Endometrial microvascular endothelial cells (primary cell): ENCODE results near the gene ISCA1. TPM values are rescaled to one million over a fixed set of nuclear protein-coding genes. Genes with fewer than 3 reads are reported as not detected.

Experiments
- in situ Hi-C: cut with HindIII; loops from 2 replicates; pipeline ENCODE4 v1.10.0; 2017; ENCODE audit warnings: low sequenced_read_pairs, low pct_unique_long_range_greater_than_20kb; ENCODE audit errors: inconsistent ontology term
- total RNA-seq: library from RNA; depleted of rRNA; stranded (reverse); fragments of >200 nt; gene quantifications from one replicate; pipeline ENCODE4 v1.2.3, GENCODE V29; 2015; ENCODE audit errors: inconsistent ontology term

The ISCA1 gene
- total RNA-seq, 1 donor from 2014 or later: 22.5 TPM

- in situ Hi-C loops: no loop called here
Observed at GRCh38 chr9:86248746-86249145, 33.6 kb downstream of the ISCA1 start.

GRCh38 chr9:86246752-86247161, 35.6 kb downstream of the ISCA1 start:
- in situ Hi-C loops: no loop called here

- in situ Hi-C loops: no loop called here
Observed at GRCh38 chr9:86242071-86242470, 40.3 kb downstream of the ISCA1 start.

GRCh38 chr9:86241216-86241615, 41.1 kb downstream of the ISCA1 start:
- in situ Hi-C loops: no loop called here

GRCh38 chr9:86238861-86239770, 43.2 kb downstream of the ISCA1 start:
- in situ Hi-C loops: no loop called here

- in situ Hi-C loops: no loop called here
Observed at GRCh38 chr9:86230858-86231257, 51.5 kb downstream of the ISCA1 start.

GRCh38 chr9:86222667-86223066, 59.7 kb downstream of the ISCA1 start:
- in situ Hi-C loops: no loop called here

GRCh38 chr9:86219606-86220005, 62.7 kb downstream of the ISCA1 start:
- in situ Hi-C loops: no loop called here

GRCh38 chr9:86217076-86217755, 65.1 kb downstream of the ISCA1 start:
- in situ Hi-C loops: no loop called here

Other genes starting within 250 kb of the ISCA1 start
- 88.6 TPM for gene GOLM1, start 183.0 kb downstream of the ISCA1 start, total RNA-seq
- gene C9orf153, start 22.9 kb downstream of the ISCA1 start, total RNA-seq: not detected
- gene TUT7, start 71.9 kb upstream of the ISCA1 start, total RNA-seq: 13.6 TPM